Panc1 (cell line): ENCODE data around the gene SMAP2. TPM values are rescaled to one million over a fixed set of nuclear protein-coding genes. Genes with fewer than 3 reads are reported as not detected.

Experiments
- ATAC-seq: fragments of 200-7000 bp; cut with Tn5 transposase; 2 replicates; pipeline ENCODE4 v1.9.1; 2020; ENCODE audit warnings: mild to moderate bottlenecking, moderate library complexity
- BruUV-seq: library from RNA; stranded (reverse); fragments of 400-500 nt; replicated peaks from 2 replicates; lab custom pipeline; 2021; lab: Mats Ljungman, UMichigan
- CTCF ChIA-PET: fragments of 300-600 bp; sonication (Branson Sonifier 250); formaldehyde crosslinking; loops from one replicate; lab custom pipeline; 2022; ENCODE audit warnings: antibody characterized with exemption; lab: Charles Lee
- POLR2A ChIA-PET: fragments of 300-600 bp; sonication (Branson Sonifier 250); formaldehyde crosslinking; loops from one replicate; lab custom pipeline; 2022; ENCODE audit warnings: antibody characterized with exemption; lab: Charles Lee
- DNase-seq: peaks from one replicate; pipeline ENCODE4 v3.0.0-alpha.2; 2010; ENCODE audit warnings: low read depth, low spot score
- H3K27ac ChIP-seq: 2 replicates; pipeline ENCODE4 v1.5.1; 2011; ENCODE audit warnings: mild to moderate bottlenecking, low read length, inconsistent platforms
- H3K27me3 ChIP-seq: fragments of 200-500 bp; sonication (Bioruptor generic); 2 replicates; pipeline ENCODE4 v1.6.0; 2014; ENCODE audit warnings: low read length, inconsistent platforms; ENCODE audit not compliant: control insufficient read depth, insufficient read depth
- H3K36me3 ChIP-seq: fragments of 200-500 bp; sonication (Bioruptor generic); 2 replicates; pipeline ENCODE4 v1.5.1; 2014; ENCODE audit warnings: inconsistent platforms, mild to moderate bottlenecking, low read length, moderate library complexity; ENCODE audit not compliant: control insufficient read depth, insufficient read depth
- H3K4me1 ChIP-seq: 2 replicates; pipeline ENCODE4 v1.5.1; 2011; ENCODE audit warnings: inconsistent platforms, mild to moderate bottlenecking, low read length, moderate library complexity; ENCODE audit not compliant: control insufficient read depth, insufficient read depth
- H3K4me3 ChIP-seq, 2 experiments: 2 replicates each; pipeline ENCODE4 v1.5.1; 2011 to 2012; ENCODE audit warnings: low read depth in 2 of 2, low read length in 2 of 2, mild to moderate bottlenecking in 2 of 2, inconsistent platforms in 1 of 2, moderate library complexity in 1 of 2
- H3K9me3 ChIP-seq: fragments of 200-500 bp; sonication (Bioruptor generic); 2 replicates; pipeline ENCODE4 v1.5.1; 2014; ENCODE audit warnings: low read depth, mild to moderate bottlenecking, inconsistent platforms, low read length, moderate library complexity; ENCODE audit not compliant: control insufficient read depth, insufficient read depth
- CTCF ChIP-seq: fragments of 450-650 bp; IDR thresholded peaks from 2 replicates; pipeline ENCODE4 v1.5.1; 2017; ENCODE audit warnings: mild to moderate bottlenecking
- POLR2AphosphoS5 ChIP-seq: IDR thresholded peaks from 2 replicates; pipeline ENCODE4 v1.6.1; 2012; ENCODE audit warnings: mild to moderate bottlenecking, low read depth, low read length, moderate library complexity
- REST ChIP-seq, 2 experiments: IDR thresholded peaks; 2 replicates each; pipeline ENCODE4 v1.6.1; 2011 to 2012; ENCODE audit warnings: low read depth in 2 of 2, control low read depth in 1 of 2, low read length in 1 of 2, mild to moderate bottlenecking in 1 of 2, moderate library complexity in 1 of 2; ENCODE audit not compliant: insufficient read depth in 1 of 2
- SIN3A ChIP-seq: IDR thresholded peaks from 2 replicates; pipeline ENCODE4 v1.6.1; 2012; ENCODE audit warnings: low read depth, mild to moderate bottlenecking, low read length, moderate library complexity, borderline replicate concordance; ENCODE audit not compliant: insufficient read depth
- TCF7L2 ChIP-seq: IDR thresholded peaks from 2 replicates; pipeline ENCODE4 v1.6.1; 2011; ENCODE audit warnings: mild to moderate bottlenecking, low read depth, low read length, inconsistent platforms
- in situ Hi-C: cut with HindIII; loops from 2 replicates; pipeline ENCODE4 v1.10.0; 2016; ENCODE audit warnings: low sequenced_read_pairs, low pct_unique_long_range_greater_than_20kb
- intact Hi-C: fragments of 100-400 bp; cut with micrococcal nuclease; formaldehyde crosslinking; loops from one replicate; pipeline ENCODE4 v1.10.0; 2022; ENCODE audit not compliant: unreplicated experiment
- total RNA-seq: library from RNA; stranded (reverse); gene quantifications from one replicate; pipeline ENCODE4 v1.2.1, GENCODE V29; 2021; ENCODE audit not compliant: unreplicated experiment

SMAP2 gene
- total RNA-seq, 1 experiment from 2014 or later = 21.5 TPM

GRCh38 chr1:40361637-40362036 is 11.9 kb upstream of the SMAP2 start:
- POLR2A ChIA-PET = no interaction called here

GRCh38 chr1:40362199-40362598 is 11.3 kb upstream of the SMAP2 start:
- intact Hi-C loops = no loop called here
- Histone ChIP-seq H3K9me3 (peaks cover 5% of the 10 kb centered on the region; the same call in 1 of the 2 replicates), H3K4me1 (no peaks in the 10 kb centered on the region), H3K36me3 (no peaks in the 10 kb centered on the region), H3K27ac (no peak overlapping the region), H3K4me3 (no peak overlapping the region), H3K27me3 (no peaks in the 10 kb centered on the region)
- no peak for DNase-seq
- ATAC-seq = no peak
- in situ Hi-C loops = no loop called here
- ChIA-PET POLR2A (no interaction called here), CTCF (no interaction called here)
- no TSS peak for BruUV-seq
- TF ChIP-seq CTCF (no peak), POLR2AphosphoS5 (no peak), TCF7L2 (no peak), REST (IDR thresholded peaks at IDR 0.05; ENCODE audit: insufficient read depth in 1 of 2, low read depth in 2 of 2, low read length in 1 of 2) (no peak), SIN3A (no peak)

More at GRCh38 chr1:40361637-40362036, 11.9 kb upstream of the SMAP2 start:
- H3K27ac ChIP-seq = no peak overlapping the region
- TF ChIP-seq REST (IDR thresholded peaks at IDR 0.05; ENCODE audit: insufficient read depth in 1 of 2, low read depth in 2 of 2, low read length in 1 of 2) (no peak), TCF7L2 (no peak), POLR2AphosphoS5 (no peak), CTCF (no peak), SIN3A (no peak)
- H3K9me3 ChIP-seq = peaks cover 5% of the 10 kb centered on the region; the same call in 1 of the 2 replicates
- in situ Hi-C loops (no loop called here), intact Hi-C loops (no loop called here)
- no TSS peak for BruUV-seq
- no peak for ATAC-seq
- no peak for DNase-seq
- no peaks in the 10 kb centered on the region for H3K27me3 ChIP-seq
- no peaks in the 10 kb centered on the region for H3K36me3 ChIP-seq
- CTCF ChIA-PET = no interaction called here
- no peak overlapping the region for H3K4me3 ChIP-seq
- no peaks in the 10 kb centered on the region for H3K4me1 ChIP-seq
